Type B pancreatic cell (in vitro differentiated cells): ENCODE data around the gene LRRC71. TPM values are rescaled to one million over a fixed set of nuclear protein-coding genes. Genes with fewer than 3 reads are reported as not detected.

Experiments used
- DNase-seq: peaks from one replicate; pipeline ENCODE4 v3.0.0; 2021; ENCODE audit warnings: mixed read lengths; ENCODE audit not compliant: unreplicated experiment; ENCODE audit errors: extremely low spot score
- H3K27ac Mint-ChIP-seq: 2 replicates; pipeline ENCODE4 v1.8.0; 2021; ENCODE audit warnings: mild to moderate bottlenecking, mixed read lengths
- H3K27me3 Mint-ChIP-seq: 2 replicates; pipeline ENCODE4 v1.8.0; 2021; ENCODE audit warnings: mixed read lengths
- H3K36me3 Mint-ChIP-seq: 2 replicates; pipeline ENCODE4 v1.8.0; 2021; ENCODE audit warnings: mixed read lengths
- H3K4me1 Mint-ChIP-seq: one replicate; pipeline ENCODE4 v1.8.0; 2021; ENCODE audit warnings: mixed read lengths; ENCODE audit not compliant: unreplicated experiment
- H3K4me3 Mint-ChIP-seq: 2 replicates; pipeline ENCODE4 v1.8.0; 2021; ENCODE audit warnings: mild to moderate bottlenecking, mixed read lengths
- H3K9me3 Mint-ChIP-seq: 2 replicates; pipeline ENCODE4 v1.8.0; 2021; ENCODE audit warnings: mixed read lengths
- total RNA-seq: library from RNA; stranded (reverse); gene quantifications from 2 replicates; pipeline ENCODE4 v1.2.1, GENCODE V29; 2021; ENCODE audit warnings: low replicate concordance
- TF ChIP-seq, protein P1 (sequence below): fragments of 200-600 bp; sonication (generic); conservative IDR thresholded peaks from 2 replicates; pipeline ENCODE4 v1.5.0; 2021; ENCODE audit warnings: antibody characterized with exemption, mild to moderate bottlenecking

Gene LRRC71
- total RNA-seq, 1 donor from 2014 or later: 0.58 TPM

DNA sequence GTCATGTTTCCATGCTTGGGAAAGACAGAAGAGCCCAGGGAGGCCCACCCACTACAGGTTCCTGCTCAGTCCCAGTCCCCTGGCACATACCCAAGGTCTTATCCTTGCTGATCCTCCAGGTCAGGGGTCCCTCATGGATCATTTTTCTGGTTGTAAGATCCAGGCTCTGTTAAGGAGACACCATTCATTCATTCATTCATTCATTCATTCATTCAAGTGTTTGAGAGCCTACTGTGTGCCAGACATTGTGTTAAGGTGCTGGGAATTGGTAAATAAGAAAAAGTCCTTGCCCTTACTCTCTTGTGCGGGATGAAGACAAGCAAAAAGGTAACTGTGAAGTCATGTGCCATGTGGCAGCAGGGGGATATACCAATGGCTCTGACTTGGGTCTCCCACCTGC lies 23.8 kb downstream of the LRRC71 start:
- Mint-ChIP-seq H3K9me3 (no peaks in the 10 kb centered on the region), H3K4me3 (no peak overlapping the region), H3K27me3 (no peaks in the 10 kb centered on the region), H3K27ac (no peak overlapping the region), H3K4me1 (no peaks in the 10 kb centered on the region), H3K36me3 (peaks cover 34% of the 10 kb centered on the region)
- no peak for DNase-seq
- TF ChIP-seq, protein P1, sequence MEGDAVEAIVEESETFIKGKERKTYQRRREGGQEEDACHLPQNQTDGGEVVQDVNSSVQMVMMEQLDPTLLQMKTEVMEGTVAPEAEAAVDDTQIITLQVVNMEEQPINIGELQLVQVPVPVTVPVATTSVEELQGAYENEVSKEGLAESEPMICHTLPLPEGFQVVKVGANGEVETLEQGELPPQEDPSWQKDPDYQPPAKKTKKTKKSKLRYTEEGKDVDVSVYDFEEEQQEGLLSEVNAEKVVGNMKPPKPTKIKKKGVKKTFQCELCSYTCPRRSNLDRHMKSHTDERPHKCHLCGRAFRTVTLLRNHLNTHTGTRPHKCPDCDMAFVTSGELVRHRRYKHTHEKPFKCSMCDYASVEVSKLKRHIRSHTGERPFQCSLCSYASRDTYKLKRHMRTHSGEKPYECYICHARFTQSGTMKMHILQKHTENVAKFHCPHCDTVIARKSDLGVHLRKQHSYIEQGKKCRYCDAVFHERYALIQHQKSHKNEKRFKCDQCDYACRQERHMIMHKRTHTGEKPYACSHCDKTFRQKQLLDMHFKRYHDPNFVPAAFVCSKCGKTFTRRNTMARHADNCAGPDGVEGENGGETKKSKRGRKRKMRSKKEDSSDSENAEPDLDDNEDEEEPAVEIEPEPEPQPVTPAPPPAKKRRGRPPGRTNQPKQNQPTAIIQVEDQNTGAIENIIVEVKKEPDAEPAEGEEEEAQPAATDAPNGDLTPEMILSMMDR: no peak

DNA sequence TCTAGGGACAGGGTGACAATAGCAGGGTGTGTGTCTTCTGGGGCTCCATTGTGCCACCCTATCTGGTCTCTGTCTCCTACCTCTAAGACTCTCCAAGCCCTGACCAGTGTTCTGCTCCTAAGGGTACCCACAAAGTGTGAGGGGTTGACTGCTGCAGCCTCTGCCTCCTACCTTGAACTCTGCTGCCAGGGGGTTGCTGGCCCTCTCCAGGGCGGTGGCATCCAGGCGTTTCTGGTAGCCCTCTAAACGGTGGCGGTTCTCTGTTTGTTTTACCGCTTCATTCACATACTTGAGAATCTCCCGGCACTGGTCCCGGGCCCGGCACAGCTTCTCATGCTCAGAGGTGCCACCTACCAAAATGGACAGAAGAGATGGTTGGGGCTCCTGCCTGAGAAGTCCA lies 24.4 kb downstream of the LRRC71 start:
- no peaks in the 10 kb centered on the region for H3K4me1 Mint-ChIP-seq
- no peaks in the 10 kb centered on the region for H3K9me3 Mint-ChIP-seq
- peaks cover 37% of the 10 kb centered on the region for H3K36me3 Mint-ChIP-seq
- TF ChIP-seq, protein P1: no peak
- H3K27me3 Mint-ChIP-seq: no peaks in the 10 kb centered on the region
- no peak overlapping the region for H3K4me3 Mint-ChIP-seq
- H3K27ac Mint-ChIP-seq: no peak overlapping the region
- DNase-seq: no peak

DNA sequence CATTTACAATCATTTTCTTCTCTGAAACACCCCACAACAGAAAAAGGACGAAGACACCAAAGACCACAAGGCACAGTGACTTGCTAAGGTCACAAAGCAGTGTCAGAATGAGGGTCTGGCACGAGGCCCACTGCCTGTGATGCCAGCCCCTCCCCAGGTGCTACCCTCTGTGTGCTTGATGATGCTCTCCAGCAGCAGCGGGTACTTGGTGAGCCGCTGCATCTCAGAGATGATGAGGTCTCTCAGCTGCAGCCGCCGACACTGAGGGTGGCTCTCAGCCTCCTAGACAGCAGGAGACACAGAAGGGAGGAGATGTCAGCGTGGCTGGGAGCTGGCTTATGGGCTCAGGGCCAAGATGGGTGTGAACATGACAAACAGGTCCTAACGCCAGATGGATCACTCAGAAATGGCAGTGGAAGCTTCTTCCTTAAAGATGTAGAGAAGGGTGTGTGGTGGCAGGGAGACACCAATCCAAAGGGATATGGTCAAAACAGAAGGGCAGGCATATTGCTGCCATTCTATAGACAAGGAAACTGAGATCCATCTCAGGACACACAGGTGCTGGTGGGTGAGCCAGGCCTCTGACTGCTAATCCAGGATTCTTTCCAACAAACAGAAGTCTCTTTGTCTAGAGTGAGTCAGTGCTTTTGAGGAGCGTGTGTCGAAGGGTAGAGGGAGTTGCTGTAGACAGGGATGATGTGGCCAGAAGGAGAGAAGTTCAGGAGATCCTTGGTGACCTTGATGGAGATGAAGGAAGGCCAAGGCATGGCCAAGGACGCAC lies 25.6 kb downstream of the LRRC71 start:
- no peak for DNase-seq
- no peaks in the 10 kb centered on the region for H3K27me3 Mint-ChIP-seq
- H3K9me3 Mint-ChIP-seq: no peaks in the 10 kb centered on the region
- no peak overlapping the region for H3K27ac Mint-ChIP-seq
- H3K4me1 Mint-ChIP-seq: no peaks in the 10 kb centered on the region
- peaks cover 42% of the 10 kb centered on the region for H3K36me3 Mint-ChIP-seq
- TF ChIP-seq, protein P1: no peak
- H3K4me3 Mint-ChIP-seq: no peak overlapping the region

DNA sequence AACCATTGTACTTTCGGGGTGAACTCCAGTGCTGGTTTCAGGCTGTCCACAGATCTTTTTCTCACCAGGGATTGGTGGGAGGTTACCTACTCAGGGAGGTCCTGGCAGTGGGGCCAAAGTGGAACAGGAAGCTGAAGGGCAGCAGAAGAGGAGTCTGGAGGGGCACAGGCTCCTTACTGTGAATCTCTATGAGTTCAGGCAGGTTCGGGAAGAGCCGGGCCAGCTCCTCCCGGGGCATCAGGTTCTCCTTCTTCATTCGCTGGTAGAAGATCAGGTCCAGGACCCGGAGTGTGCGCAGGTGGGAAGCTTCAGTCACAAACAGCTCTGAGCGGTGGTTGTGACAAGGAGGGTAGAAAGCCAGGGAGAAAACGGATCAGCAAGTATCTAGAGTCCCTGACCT lies 26.7 kb downstream of the LRRC71 start:
- DNase-seq: no peak
- TF ChIP-seq, protein P1: no peak
- Mint-ChIP-seq H3K27me3 (no peaks in the 10 kb centered on the region), H3K9me3 (no peaks in the 10 kb centered on the region), H3K27ac (no peak overlapping the region), H3K4me3 (no peak overlapping the region), H3K36me3 (peaks cover 45% of the 10 kb centered on the region), H3K4me1 (no peaks in the 10 kb centered on the region)

DNA sequence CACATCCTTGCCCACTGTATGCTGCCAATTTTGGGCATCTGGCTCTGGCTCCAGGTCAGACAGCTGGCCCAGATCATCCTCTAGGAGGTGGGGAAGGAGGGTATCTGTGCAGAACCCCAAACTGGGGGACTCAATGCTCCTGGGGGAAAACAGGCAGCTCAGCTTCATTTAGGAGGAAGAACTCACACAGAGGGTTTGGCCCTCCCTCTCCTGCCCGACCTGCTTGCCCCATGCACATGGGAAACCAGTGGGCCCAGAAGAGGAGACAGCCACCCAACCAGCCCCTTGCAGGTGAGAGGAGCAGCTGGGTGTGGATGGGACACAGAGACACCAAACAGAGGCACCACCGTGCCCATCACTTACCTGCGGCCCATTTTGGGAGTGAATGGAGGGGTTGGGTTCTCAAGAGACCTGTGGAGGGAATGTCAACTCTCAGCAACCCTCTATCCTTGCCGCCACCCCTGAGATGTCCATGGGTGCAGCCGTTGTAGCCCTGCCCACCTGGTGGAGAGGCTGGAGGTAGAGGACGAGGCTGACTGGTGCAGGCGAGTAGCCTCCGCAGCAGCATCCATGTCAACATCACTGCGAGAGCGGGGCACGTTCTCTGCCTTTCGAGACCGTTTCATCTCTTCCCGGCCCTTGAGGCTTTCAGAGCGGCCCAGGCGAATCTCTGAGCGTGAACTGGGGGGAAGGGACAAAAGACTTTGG lies 27.5 kb downstream of the LRRC71 start:
- no peaks in the 10 kb centered on the region for H3K4me1 Mint-ChIP-seq
- DNase-seq: no peak
- H3K27ac Mint-ChIP-seq: no peak overlapping the region
- TF ChIP-seq, protein P1: no peak
- H3K27me3 Mint-ChIP-seq: no peaks in the 10 kb centered on the region
- no peak overlapping the region for H3K4me3 Mint-ChIP-seq
- no peaks in the 10 kb centered on the region for H3K9me3 Mint-ChIP-seq
- peaks cover 42% of the 10 kb centered on the region for H3K36me3 Mint-ChIP-seq
